Suprapubic skin (tissue), 4 donors: ENCODE measurements around the gene MVP.
A peak's percentile ranks its signal among the peaks of the same experiment; 100 is the strongest.

Experiments used
- CTCF ChIP-seq, 2 donors: fragments of 200-600 bp in 1 of 2; fragments of 450-650 bp in 1 of 2; sonication (generic) in 1 of 2; IDR thresholded peaks; one replicate each; pipeline ENCODE4 v1.5.1; 2016 to 2019; ENCODE audit warnings: antibody characterized with exemption in 2 of 2, mild to moderate bottlenecking in 1 of 2, moderate library complexity in 1 of 2
- EP300 ChIP-seq: sonication (generic); formaldehyde crosslinking; IDR thresholded peaks from one replicate; pipeline ENCODE4 v1.6.1; 2017; ENCODE audit warnings: antibody characterized with exemption
- POLR2A ChIP-seq, 2 donors: fragments of 450-650 bp; IDR thresholded peaks; one replicate each; pipeline ENCODE4 v1.6.1; 2017; ENCODE audit warnings: antibody characterized with exemption in 2 of 2, mild to moderate bottlenecking in 2 of 2, moderate library complexity in 2 of 2
- POLR2AphosphoS5 ChIP-seq, 3 donors: sonication (generic); formaldehyde crosslinking; IDR thresholded peaks; one replicate each; pipeline ENCODE4 v1.6.1; 2017; ENCODE audit warnings: antibody characterized with exemption in 3 of 3

DNA sequence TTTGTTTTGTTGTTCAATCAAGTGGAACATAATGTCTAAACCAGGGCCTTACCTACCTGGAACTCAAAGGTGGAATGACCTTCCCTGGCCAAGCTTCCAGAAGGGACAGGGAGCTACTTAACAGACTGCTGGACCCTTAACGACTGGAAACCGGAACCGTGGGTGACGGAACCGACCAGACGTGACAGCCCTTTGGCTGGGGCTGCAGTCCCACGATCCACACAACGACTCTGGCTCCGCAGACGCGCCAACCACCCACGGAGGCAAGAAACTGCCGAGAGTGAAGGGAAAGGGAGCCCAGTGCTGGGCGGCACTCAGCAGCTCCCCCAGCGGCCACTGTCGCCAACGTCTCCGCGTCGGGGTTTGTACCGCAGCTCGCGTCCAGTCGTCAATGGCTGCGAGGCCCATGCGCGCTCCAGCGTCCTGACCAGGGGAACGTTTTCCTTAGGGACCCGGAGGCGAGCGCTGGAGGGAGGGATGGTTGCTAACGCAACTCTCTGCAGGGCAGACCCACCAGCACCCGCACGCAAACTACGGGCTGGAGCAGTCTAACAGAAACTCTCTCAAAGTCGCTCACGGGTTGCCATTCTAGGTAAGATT is 35.3 kb upstream of the MVP start:
- no peak for TF ChIP-seq POLR2A (IDR thresholded peaks at IDR 0.05)
- TF ChIP-seq CTCF (IDR thresholded peaks at IDR 0.05), result peak; percentile 23 to 75
- no peak for TF ChIP-seq EP300
- no peak for TF ChIP-seq POLR2AphosphoS5 (IDR thresholded peaks at IDR 0.05)
